GM18517 (cell line): ENCODE data around the gene SMOC1.
"Not testable (repeated sequence)": the region's sequence is repeated elsewhere in the genome, so short reads cannot be mapped to it uniquely, and the experiment has no call there.

ENCODE experiments used
- ATAC-seq: cut with Tn5 transposase; IDR thresholded peaks from one replicate; pipeline ENCODE4 v1.9.1; 2021; ENCODE audit warnings: mild to moderate bottlenecking, moderate library complexity; ENCODE audit not compliant: unreplicated experiment

Gene SMOC1

GRCh38 chr14:69896972-69897371 is 17.8 kb downstream of the SMOC1 start:
- ATAC-seq, result no peak

GRCh38 chr14:69900603-69901002 is 21.4 kb downstream of the SMOC1 start:
- ATAC-seq, result no peak

- no peak for ATAC-seq
Observed at GRCh38 chr14:69901113-69901951, 22.1 kb downstream of the SMOC1 start.

- not testable (repeated sequence) for ATAC-seq
Observed at GRCh38 chr14:69903046-69903445, 23.8 kb downstream of the SMOC1 start.

GRCh38 chr14:69904246-69904645 is 25.0 kb downstream of the SMOC1 start:
- ATAC-seq, result no peak

GRCh38 chr14:69906201-69906600 is 27.0 kb downstream of the SMOC1 start:
- ATAC-seq, result no peak

- ATAC-seq, result no peak
Observed at GRCh38 chr14:69909826-69910550, 30.8 kb downstream of the SMOC1 start.

GRCh38 chr14:69910871-69911270 is 31.7 kb downstream of the SMOC1 start:
- ATAC-seq, result no peak

- no peak for ATAC-seq
Observed at GRCh38 chr14:69913686-69914085, 34.5 kb downstream of the SMOC1 start.

GRCh38 chr14:69916396-69916795 is 37.2 kb downstream of the SMOC1 start:
- ATAC-seq, result no peak

GRCh38 chr14:69917287-69917686 is 38.1 kb downstream of the SMOC1 start:
- no peak for ATAC-seq

GRCh38 chr14:69919815-69920214 is 40.6 kb downstream of the SMOC1 start:
- no peak for ATAC-seq

- ATAC-seq, result no peak
Observed at GRCh38 chr14:69921052-69921451, 41.8 kb downstream of the SMOC1 start.

- ATAC-seq, result no peak
Observed at GRCh38 chr14:69922198-69922597, 43.0 kb downstream of the SMOC1 start.

GRCh38 chr14:69924201-69924600 is 45.0 kb downstream of the SMOC1 start:
- ATAC-seq, result no peak

- no peak for ATAC-seq
Observed at GRCh38 chr14:69928111-69928523, 48.9 kb downstream of the SMOC1 start.

GRCh38 chr14:69930780-69931379 is 51.7 kb downstream of the SMOC1 start:
- ATAC-seq, result no peak

- ATAC-seq, result no peak
Observed at GRCh38 chr14:69931960-69932359, 52.7 kb downstream of the SMOC1 start.

- no peak for ATAC-seq
Observed at GRCh38 chr14:69932391-69932790, 53.2 kb downstream of the SMOC1 start.

- ATAC-seq, result no peak
Observed at GRCh38 chr14:69933623-69934275, 54.5 kb downstream of the SMOC1 start.

GRCh38 chr14:69937367-69938081 is 58.3 kb downstream of the SMOC1 start:
- ATAC-seq, result no peak
